ENCODE measurements around the gene AATF.

Gene AATF

DNA sequence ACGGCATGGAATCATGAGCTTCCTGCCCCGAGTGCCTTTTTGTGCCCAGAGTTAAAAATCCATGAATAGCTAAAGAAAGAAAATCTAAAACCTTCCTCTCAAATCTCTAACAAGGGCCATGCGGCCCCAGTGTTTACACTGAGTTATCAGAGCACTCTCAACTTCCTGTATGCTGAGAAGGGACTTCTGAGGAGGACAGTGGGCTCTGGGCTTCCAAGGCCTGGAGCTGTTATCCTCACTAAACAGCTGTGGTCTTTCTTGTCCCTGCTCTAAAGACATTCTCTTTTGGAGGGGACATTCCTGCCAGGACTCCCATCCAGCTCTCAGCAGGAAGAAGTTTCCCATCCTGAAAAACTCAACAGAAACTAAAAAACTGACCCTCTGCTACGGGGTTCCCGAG is 135.6 kb downstream of the AATF start:
- DNase-seq: no peak

DNA sequence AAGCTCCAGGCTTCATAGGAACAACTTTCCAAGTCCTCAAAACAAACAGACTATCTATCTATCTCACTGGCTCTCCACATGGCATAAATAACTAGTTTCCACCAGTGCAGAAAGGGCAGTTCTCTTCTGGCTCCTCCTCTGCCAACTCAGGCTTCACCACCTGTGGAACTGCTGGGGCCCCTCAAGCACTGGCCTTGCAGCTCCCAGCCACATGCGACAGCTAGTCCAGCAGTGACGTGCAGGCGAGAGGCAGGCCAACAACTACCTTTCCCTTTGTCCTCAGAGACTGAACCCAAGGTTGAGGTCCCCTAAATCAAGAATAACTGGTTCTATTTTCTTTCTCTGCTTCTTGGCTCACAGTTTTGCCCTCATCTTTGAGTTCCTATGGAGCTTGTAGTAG is 137.6 kb downstream of the AATF start:
- DNase-seq: no peak

DNA sequence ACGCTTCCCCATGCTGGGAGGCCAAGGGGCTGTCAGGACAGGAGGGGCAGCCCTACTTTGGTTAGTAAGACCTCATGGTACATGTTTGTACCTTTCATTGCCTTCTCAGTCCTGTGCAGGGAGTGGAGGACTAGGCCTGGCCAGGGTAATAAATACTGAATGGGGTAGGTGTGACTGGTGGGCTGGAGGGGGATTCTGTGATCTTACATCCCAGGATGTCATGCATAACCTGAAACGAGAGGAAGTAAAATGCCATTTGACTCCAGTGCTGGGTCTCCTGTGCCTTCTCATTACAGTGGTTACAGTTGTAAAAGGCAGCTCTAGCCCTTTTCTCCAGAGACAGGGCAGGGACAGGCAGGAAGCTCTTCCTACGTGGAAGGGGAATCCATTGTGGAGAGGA is 138.2 kb downstream of the AATF start:
- DNase-seq: no peak

DNA sequence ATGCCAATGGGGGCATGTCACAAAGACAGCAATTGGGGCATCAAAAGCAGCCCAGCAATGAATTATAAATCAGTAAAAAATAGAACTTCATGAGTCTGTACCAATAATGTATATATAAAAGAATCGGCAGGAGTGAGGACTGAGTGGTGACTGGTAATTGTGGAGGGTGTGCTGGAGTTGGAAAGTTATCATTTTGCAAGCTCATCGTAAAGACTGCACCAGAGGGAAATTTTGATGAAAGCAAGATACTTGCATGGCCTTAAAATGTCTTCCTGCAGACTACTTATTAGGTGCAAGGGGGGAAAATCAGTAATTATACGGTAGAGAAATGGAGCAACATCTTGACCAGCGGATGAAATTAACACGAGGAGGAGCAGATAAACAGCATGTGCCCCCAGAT is 138.9 kb downstream of the AATF start:
- no peak for DNase-seq

DNA sequence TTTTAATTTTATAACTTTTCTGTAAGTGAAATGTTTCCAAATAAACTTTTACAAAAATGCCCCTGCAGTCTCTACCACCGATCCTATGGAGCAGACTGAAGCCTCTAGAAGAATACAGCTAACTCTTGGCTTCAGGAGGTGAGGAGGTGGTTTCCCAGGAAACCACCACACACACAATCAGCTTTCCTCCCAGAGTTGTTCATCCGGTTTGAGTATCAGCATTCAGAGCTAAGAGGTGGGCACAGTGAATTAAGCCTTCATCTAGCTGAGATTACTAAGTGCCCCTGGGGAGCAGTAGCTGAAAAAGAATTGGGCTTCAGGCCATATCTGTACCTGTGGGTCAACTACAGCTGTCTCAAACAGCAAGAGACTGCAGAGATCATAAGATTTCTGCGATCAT is 139.7 kb downstream of the AATF start:
- DNase-seq: peak; percentile 96

DNA sequence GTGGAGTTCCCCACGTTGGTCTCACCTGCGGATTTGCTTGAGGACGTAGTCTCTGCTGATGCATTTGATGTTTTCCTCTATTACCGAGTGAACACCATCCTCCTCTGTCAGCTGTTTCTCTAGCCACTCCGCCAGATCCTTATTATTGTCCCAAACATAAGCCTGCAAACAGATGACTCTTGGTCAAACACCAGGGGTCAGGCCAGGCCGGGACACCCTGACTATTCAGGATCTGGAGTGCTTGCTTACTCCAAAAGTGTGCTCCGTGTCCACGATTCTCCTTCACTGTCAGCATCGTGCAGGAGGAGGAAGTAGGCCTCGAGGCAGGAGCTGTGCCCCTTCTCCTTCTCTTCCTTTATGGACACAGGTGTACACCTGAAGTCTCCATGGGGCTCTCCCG is 140.2 kb downstream of the AATF start:
- DNase-seq: no peak

DNA sequence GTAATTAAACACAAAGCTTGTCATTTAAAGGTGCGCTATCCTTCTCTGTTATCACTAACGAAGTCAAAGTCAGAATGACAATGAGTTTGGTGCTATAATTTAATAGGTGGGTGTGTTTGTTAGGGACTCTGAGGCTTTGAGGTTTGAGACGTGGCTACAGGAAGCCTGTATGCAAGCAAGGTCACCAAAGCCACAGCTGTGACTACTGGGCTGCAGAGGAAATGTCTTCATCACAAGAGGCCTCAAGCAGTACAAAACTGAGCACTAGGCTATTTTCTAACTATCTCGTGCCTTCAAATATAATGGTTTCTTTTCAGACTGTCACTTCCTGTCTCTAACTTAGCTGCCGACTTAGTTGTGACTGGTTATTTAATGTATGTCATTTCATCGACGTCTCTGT is 141.2 kb downstream of the AATF start:
- no peak for DNase-seq

DNA sequence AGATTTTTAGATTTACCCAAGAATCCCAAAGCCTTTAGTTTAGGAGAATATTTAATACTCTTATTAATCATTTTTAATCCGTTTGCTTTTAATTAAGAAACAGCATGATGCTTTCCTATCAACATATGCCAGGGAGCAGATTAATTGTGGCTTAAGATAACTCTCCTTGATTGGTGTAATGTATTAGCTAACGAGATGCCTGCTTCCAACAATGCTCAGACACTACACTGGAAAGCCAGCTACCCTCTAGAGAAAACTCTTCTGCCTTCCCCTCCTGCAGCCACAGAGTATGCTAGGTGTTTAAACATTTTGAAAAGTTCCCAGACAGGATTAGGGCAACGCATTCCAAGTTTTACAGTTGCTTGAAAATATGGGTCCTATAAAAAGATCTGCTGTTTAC is 142.2 kb downstream of the AATF start:
- no peak for DNase-seq

DNA sequence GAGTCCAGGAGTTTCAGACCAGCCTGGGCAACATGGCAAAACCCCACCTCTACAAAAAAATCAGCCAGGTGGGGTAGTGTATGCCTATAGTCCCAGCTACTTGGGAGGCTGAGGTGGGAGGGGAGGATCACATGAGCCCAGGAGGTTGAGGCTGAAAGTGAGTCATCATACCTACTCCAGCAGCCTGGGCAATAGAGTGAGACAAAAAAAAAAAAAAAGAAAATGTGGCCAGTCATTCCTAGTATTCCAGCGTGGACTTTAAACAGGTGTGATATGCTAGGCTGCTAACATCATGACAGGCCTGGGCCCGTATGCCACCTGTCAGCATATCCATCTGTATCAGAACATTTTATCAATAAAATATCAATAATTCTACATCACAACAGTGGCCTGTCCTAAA is 143.3 kb downstream of the AATF start:
- DNase-seq: no peak

GRCh38 chr17:37092701-37093100 is 143.9 kb downstream of the AATF start:
- no peak for DNase-seq

GRCh38 chr17:37094391-37094790 is 145.6 kb downstream of the AATF start:
- no peak for DNase-seq

- no peak for DNase-seq
Observed at GRCh38 chr17:37096071-37096470, 147.3 kb downstream of the AATF start.

GRCh38 chr17:37097154-37097553 is 148.4 kb downstream of the AATF start:
- no peak for DNase-seq

DNA sequence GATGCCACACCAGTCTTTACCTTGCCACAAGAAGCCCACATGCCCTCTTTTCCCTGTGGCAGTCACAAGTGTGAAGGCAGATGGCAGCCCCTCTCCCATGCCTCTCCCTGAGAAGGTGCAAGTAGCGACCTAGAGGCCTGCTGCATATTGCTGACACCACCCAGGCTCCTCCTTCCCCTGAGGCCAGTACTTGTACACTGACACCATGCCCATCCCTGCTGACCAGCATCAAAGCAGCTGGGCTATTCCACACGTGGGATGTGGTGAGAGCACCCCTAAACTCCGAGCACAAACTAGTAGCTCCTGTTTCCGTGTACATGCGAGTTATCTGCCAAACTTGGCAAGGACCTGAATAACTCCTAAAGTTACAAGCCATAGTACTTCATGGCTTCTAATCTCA is 149.4 kb downstream of the AATF start:
- DNase-seq: no peak

DNA sequence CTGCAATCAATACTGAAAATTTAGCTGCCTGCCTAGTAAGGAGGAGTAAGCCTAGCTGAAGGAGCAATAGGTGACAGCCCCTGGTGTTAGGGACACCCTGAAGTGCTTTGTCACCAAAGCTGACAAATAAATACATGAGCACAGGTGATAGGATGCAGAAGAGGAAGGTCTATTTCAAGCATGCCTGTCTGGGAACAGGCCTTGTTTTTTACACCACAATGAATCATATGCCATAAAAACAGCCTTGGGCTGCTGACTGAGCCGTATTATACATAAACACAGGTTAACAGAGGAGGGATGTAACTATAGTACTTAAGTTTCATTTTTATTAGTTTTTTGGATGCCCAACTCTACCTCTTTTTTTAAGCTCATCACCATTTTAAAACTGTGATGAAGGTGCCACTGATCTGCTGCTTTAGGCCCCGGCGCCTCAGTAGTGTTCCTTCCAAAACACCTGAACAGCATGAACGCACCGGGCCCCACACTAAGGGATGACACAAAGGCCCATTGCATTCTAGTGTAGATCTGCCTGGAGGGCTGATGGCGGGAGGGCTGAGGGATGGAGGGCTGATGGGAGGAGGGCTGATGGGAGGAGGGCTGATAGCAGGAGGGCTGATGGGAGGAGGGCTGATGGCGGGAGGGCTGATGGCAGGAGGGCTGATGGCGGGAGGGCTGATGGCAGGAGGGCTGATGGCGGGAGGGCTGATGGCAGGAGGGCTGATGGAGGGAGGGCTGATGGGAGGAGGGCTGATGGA is 150.3 kb downstream of the AATF start:
- no peak for DNase-seq

DNA sequence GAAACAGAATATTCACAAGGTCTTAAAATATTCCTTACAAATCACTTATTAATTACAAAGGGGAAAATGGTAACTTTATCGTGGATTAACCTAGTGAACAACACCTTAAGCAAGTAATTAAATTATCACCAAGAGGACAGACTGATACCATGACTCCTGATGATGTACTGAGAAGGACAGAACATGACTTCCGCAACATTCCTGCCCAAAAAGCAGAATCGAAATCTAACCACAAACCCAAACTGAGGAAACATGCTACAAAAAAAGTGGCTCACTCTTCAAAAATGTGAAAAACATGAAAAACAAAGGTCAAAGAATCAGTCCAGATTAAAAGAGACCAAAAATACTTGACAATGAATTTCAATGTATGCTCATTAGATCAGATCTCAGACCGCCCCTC is 151.5 kb downstream of the AATF start:
- no peak for DNase-seq

DNA sequence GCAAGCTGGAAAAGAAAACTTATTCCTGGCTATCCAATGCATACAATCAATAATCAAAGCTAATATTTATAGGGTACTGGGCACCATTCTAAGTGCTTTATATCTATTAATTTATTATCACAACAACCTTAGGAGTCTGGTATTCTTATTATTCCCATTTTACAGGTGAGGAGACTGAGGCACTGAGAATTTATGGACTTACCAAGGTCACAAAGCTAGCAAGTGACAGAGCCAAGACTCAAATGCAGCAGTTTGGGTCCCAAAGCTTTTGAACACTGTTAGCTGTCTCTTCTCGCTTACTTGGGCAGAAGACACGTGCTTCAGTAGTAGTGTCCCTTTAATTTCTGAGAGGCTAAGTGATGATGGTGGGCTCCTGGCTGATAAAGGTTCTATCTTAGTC is 152.6 kb downstream of the AATF start:
- DNase-seq: no peak

DNA sequence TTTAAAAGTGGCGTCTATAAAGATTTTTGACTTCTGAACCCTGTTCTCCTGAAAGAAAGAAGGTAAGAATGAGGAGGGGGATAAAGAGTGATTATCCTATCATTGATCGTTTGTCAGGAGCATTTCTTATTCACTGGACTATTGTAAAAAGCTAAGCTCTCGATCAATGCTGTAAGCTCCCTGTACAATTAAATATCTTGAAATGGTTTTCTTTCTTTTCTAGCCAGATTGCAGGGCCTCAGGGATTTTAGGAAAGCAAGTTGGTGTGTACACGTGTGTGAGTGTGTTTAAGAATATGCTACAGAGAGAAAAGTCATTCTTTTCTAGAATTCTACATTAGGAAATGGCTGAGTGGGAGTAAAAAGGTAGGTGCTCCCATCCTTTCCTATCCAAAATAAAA is 154.5 kb downstream of the AATF start:
- no peak for DNase-seq

DNA sequence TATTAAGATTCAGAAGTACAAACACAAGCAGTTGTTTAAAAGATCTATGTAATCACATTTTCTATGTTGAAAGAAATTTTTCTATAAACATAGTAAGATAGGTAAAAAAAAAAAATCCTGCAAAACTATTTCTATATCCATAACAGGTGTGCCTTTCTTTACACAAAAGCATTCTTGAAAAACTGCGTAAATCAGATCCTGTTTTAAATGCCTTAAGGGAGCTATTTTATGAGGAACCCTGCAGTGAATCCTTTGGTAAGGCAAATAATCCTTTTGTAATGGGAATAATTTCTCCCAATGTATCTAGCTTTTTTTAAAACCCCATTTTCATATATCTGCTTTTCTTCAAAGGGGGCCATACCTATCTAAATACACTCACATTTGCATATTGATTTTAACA is 157.3 kb downstream of the AATF start:
- no peak for DNase-seq
